Skin epidermis (tissue), 12 donors: ENCODE results near the gene PYCR2.
"Not testable (repeated sequence)": the region's sequence is repeated elsewhere in the genome, so short reads cannot be mapped to it uniquely, and the experiment has no call there.

ENCODE experiments used
- H3K27ac ChIP-seq, 21 experiments: fragments of 200-600 bp; sonication (generic) in 11 of 21; one replicate each; pipeline ENCODE4 v1.5.0; 2020; ENCODE audit warnings: mild to moderate bottlenecking in 3 of 21, inconsistent platforms in 2 of 21, moderate library complexity in 2 of 21
- H3K4me3 ChIP-seq, 7 experiments: fragments of 200-600 bp; sonication (generic) in 2 of 7; one replicate each; pipeline ENCODE4 v1.5.0; 2020; ENCODE audit warnings: inconsistent platforms in 2 of 7, mild to moderate bottlenecking in 2 of 7, moderate library complexity in 1 of 7

Gene PYCR2

DNA sequence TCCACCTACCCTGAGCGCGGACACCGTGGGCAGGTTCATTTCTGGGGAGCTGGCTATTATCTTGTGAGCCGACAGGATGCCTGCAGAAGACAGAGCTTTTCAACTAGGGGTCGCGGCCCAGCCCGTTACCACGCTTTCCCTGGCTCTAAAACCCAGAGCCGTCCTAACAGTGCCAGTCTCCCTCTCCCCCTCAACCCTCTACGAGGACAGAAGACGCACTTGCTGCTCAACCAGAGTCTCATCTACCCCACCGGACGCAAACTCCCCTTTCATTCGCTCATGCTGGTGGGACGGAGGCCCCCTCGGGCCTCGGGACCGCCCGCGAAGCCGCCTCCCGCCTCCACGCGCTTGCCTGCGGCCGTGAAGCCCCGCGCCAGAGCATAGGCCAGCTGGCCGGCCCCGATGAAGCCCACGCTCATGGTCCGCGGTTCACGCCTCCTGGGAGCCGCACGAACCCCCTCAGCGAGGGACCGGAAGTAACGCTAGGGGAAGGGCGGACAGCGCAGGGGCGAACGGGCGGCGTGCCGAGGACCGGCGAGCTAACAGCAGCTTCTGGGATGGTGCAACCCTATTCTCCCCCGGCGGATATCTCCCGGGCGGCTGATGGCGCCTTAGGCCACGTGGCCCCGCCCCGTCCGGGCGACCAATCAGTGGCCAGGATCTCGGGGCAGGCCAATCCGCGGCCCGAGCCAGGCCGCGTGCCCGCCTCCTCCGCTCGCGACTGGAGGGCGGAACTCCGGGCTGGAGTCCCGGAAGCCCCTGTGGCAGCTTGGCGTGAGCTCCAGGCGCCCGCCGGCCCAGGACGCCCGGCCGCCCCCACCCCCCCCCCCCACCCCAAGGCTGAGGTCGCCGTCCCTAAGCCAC, at the start of gene PYCR2:
PYCR2 (minus strand) TSS at position 559 of the 864 bp plus-strand sequence; CDS start at position 419, 140 bp downstream.
- peak within 1 kb of the TSS; percentile 57 to 98 (median 78) for H3K4me3 ChIP-seq
- H3K27ac ChIP-seq, result peak within 1 kb of the TSS; percentile 37 to 98 (median 93)

DNA sequence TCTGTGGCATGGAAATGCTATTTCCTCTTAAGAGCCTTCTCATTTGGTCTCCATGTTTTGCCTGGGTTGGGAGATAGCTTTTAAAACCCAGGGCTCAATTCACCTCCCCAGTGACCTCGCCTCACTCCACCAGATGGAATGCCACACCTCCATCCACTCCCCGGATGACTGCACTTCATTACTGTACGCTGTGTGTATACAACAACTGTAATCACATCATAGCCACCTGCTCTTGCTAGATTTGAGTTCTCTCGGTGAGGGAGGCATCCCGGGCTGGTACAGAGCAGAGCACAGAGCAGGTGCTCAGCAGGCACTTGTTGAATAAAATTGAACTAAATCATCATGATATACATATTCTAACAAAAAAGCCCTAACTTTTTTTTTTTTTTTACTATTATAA, 49.1 kb upstream of the PYCR2 start:
- no peak overlapping the region for H3K4me3 ChIP-seq
- H3K27ac ChIP-seq, result no peak overlapping the region

DNA sequence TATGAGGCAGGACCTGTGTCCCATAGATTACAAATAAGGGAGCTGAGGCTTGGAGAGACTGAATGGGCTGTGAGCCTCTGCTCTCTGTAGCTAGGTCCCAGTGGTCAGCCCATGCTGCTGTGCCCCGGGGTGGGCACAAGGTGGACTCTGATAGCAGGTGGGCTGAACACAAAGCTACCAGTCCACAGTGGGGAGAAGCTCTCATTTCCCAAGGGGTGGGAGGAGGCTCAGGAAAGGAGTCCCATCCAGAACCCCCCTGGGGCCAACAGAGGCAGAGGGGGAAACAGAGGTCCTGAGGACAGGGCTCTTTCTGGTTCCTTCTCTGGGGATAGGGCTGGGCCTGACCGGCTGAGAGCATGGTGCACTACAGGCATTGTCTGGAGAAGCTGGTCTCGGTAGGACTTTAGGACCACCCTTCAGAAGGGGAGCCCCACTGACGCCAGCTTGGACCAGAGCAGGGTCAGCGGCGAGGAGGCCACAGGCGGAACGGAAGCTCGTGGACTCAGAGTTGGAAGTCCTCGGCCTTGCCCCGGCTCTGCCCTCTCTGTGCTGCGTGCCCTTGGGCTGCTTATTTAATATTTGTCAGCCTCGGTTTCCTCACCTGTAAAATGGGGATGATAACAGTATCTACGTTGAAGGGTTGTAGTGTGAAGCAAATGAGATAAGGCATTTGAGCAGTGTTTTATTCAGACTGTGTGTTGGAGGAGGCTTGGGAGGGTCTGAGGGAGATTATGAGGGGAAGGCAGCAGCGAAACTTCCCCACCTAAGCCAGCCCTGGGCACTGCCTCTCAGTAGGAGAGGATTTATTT, 48.5 kb upstream of the PYCR2 start:
- Histone ChIP-seq H3K4me3 (no peak overlapping the region), H3K27ac (no peak overlapping the region)

DNA sequence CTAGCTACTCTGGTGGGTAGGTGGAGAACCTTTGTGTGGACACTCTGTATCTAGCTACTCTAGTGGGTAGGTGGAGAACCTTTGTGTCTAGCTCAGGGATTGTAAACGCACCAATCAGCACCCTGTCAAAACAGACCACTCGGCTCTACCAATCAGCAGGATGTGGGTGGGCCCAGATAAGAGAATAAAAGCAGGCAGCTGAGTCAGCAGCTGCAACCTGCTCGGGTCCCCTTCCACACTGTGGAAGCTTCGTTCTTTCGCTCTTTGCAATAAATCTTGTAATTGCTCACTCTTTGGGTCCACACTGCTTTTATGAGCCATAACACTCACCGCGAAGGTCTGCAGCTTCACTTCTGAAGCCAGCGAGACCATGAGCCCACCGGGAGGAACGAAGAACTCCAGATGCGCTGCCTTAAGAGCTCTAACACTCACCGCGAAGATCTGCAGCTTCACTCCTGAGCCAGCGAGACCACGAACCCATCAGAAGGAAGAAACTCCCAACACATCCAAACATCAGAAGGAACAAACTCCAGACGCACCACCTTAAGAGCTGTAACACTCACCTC, 46.6 kb upstream of the PYCR2 start:
- not testable (repeated sequence) for H3K4me3 ChIP-seq, H3K27ac ChIP-seq

DNA sequence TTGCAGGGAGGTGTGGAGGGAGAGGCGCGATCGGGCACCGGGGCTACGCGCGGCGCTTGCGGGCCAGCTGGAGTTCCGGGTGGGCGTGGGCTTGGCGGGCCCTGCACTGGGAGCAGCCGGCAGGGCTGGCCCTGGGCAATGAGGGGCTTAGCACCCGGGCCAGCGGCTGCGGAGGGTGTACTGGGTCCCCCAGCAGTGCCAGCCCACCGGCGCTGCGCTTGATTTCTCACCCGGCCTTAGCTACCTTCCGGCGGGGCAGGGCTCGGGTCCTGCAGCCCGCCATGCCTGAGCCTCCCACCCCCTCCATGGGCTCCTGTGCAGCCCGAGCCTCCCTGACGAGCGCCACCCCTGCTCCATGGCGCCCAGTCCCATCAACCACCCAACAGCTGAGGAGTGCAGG, 45.7 kb upstream of the PYCR2 start:
- not testable (repeated sequence) for H3K4me3 ChIP-seq, H3K27ac ChIP-seq

DNA sequence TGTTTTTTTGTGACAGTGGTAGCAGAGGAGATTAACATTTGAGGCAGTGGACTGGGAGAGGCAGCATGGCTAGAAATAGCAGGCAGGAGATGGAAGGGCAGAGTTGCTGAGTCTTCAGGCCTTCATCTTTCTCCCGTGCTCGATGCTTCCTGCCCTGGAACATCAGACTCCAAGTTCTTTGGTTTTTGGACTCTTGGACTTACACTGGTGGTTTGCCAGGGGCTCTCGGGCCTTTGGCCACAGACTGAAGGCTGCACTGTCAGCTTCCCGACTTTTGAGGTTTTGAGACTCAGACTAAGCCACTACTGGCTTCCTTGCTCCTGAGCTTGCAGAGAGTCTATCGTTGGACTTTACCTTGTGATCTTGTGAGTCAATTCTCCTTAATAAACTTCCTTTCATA, 41.2 kb upstream of the PYCR2 start:
- H3K27ac ChIP-seq, result no peak overlapping the region

DNA sequence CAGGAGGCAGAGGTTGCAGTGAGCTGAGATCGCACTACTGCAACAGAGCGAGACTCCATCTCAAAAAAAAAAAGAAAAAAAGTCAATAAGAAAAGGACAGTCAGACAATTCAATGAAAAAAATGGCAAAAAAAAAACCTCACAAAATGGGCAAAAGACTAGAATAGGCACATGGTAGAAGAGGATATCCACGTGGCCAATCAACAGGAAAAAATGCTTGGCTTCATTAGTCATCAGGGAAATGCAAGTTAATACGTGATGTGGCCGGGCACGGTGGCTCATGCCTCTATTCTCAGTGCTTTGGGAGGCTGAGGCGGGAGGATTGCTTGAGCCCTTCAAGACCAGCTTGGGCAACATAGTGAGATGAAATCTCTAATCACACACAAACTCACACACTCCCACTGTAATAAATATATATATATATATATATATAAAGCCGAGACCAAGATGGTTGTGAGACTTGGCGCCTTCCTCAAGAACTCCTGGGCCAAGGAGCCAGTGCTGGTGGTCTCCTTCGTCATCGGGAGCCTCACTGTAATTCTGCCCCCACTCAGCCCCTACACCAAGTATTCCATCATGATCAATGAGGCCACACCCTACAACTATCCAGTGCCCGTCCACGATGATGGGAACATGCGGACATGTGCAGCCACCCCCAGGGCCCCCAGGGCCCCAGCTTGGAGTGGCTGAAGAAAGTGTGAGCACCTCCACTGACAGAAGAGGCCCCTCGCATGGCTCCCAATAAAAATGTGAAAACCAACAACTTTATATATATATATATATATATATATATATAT, 39.9 kb upstream of the PYCR2 start:
- no peak overlapping the region for H3K4me3 ChIP-seq
- no peak overlapping the region for H3K27ac ChIP-seq

More for the DNA sequence above, 41.2 kb upstream of the PYCR2 start:
- H3K4me3 ChIP-seq, result no peak overlapping the region

DNA sequence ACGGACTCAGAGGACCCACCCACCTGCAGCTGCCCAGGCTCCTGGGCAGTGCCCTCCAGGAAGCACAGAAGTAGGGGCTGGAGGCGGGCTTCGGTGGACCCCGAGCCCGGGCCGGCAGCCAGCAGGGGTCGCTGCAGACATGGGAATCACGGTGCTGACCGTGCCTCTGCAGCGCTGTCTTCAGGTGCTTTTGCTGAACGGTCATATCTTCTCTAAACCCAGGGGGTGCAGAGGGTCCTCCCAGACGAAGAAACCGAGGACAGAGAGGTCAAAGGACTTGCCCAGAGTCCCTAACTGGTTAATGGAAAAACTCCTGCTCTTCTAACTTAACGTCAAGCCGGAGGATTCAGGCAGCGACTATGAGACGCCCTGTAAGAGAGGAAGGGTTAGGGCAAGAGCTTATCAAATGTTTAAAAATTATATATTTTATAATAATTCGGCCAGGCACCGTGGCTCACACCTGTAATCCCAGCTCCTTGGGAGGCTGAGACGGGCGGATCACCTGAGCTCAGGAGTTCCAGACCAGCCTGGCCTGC, 38.5 kb upstream of the PYCR2 start:
- H3K4me3 ChIP-seq, result no peak overlapping the region

DNA sequence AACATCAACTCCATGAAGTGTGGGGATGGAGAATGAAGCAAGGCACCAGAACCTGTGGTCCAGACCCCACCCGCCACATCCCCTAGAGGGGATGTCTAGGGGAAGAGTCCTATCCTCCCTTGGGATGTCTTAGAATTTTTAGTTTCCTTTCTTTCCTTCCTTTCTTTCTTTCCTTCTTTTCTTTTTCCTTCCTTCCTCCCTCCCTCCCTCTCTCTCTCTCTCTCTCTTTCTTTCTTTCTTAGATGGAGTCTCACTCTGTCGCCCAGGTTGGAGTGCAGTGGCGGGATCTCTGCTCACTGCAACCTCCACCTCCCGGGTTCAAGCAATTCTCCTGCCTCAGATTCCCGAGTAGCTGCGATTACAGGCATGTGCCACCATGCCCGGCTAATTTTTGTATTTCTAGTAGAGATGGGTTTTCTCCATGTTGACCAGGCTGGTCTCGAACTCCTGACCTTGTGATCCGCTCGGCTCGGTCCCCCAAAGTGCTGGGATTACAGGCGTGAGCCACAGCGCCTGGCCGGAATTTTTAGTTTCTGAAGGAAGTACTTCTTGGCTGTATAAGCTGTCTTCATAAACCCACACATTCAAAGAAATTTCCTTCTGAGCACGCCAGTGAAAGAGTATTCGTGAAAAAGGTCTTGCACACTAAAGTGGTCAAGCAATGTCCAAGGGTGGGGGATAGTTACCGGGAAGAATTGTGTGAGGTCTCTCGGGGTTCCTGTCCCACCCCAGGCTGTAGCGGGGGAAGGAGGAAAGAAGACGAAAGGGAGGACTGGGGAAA, 37.8 kb upstream of the PYCR2 start:
- Histone ChIP-seq H3K4me3 (no peak overlapping the region), H3K27ac (no peak overlapping the region)

More for the DNA sequence above, 38.5 kb upstream of the PYCR2 start:
- H3K27ac ChIP-seq, result no peak overlapping the region

DNA sequence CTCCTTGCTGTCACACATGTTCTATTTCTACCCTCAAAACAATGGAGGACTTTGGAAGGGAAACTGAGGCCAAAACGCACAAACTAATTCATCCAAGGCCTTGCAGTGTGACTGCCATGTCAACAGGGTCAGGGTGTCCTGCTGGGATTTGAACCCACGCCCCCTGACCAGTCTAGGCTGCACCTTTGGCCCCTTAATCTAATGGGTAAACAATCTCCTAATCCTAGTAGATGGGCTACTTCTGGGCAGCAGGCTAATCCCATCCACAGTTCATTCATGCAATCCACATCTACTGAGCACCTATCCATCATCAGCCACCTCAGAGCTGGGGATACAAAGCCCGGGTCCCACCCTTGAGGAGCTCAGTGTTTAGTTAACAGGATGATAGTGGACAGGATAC, 34.0 kb upstream of the PYCR2 start:
- Histone ChIP-seq H3K4me3 (no peak overlapping the region), H3K27ac (no peak overlapping the region)

DNA sequence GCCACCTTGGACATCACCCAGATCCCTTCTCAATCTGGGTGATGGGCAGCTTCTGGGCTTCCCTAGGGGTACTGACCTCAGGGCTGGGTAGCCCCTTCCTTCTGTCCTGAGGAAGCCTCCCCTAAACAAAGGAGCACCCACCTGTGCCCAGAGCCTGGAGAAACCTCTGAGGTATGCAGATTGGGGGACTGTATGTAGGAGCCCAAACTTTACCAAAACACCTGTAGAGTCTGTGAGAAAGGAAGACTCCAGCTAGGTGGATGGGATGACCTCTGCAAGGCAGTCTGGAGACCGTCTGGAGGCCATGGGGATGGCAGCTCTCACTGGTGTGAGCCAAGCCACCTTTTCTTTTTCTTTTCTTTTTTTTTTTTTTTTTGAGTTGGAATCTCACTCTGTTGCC, 30.7 kb upstream of the PYCR2 start:
- Histone ChIP-seq H3K27ac (no peak overlapping the region), H3K4me3 (no peak overlapping the region)

DNA sequence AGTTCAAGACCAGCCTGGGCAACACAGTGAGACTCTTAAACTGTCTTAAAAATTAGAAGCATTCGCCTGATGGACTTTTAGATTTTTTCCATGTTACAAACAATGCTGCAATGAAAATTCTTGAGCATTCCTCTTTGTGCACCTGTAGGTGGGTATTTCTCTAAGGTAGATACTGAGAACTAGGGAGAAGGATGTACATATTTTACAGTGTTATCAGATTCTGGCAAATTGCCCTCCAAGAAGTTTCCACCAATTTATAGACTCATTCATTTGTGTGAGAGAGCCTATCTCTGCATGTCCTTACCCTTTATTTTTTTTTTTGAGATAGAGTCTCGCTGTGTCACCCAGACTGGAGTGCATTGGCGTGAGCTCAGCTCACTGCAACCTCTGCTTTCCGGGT, 29.3 kb upstream of the PYCR2 start:
- H3K4me3 ChIP-seq, result no peak overlapping the region
- H3K27ac ChIP-seq, result no peak overlapping the region

DNA sequence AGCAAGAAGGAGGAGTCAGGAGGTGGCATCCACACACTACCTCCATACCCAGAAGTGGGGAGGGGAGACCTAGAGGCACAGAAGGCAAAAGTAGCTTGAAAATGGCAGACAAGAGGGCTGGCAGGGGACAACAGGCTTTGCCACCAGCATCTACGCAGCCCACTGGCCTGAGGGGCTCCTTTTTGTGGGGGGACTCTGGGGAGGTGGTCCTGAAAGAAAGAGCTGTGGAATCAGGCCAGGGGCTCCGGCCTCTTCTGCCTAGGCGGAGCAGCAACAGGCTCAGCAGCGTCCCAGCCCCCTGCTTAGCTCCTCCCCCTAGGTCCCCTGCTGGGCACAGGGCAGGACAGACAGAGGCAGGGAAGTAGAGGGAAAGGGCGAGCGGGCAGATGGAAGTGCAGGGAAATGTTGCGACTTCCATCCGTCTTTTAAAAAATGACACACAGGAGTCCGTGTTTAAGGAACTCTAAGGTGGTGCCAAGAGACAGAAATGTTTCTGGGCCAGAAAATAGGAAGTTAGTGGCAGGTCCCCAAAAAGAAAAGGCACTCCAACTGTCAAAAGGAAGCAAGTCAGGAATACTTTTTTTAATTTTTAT, 27.0 kb upstream of the PYCR2 start:
- no peak overlapping the region for H3K4me3 ChIP-seq

DNA sequence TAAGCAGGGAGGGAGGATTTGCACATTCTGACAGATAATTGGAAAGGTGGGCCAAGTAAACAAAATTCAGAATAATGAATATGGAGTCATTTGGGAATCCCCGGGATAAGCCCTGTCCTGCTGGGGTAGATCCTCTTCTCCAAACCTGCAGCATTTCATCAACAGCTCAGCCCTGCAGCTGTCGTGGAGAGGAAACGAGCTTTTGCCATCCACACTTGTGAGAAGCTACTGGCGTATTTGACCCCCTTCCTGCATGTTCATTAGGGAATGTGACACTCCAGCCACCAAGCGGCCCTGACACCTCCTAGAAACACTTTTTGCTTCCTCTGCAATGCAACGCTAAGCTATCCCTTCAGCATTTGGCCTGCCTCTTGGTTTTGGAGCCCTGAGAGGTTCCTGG, 25.0 kb upstream of the PYCR2 start:
- no peak overlapping the region for H3K27ac ChIP-seq
- H3K4me3 ChIP-seq, result no peak overlapping the region

More for the DNA sequence above, 27.0 kb upstream of the PYCR2 start:
- no peak overlapping the region for H3K27ac ChIP-seq

DNA sequence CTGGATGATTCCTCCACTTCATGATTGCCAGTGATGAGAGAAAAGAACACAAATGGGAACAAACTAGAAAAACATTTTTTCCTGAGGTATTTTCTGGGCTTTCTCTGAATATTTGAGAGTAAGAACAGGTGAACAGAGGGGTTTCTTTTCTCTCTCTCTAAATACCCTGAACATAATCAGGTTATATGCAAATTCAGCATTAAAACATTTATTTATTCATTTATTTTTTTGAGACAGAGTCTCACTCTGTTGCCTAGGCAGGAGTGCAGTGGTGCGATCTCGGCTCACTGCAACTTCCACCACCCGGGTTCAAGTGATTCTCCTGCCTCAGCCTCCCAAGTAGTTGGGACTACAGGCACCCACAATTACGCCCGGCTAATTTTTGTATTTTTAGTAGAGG, 22.8 kb upstream of the PYCR2 start:
- Histone ChIP-seq H3K27ac (no peak overlapping the region), H3K4me3 (no peak overlapping the region)

DNA sequence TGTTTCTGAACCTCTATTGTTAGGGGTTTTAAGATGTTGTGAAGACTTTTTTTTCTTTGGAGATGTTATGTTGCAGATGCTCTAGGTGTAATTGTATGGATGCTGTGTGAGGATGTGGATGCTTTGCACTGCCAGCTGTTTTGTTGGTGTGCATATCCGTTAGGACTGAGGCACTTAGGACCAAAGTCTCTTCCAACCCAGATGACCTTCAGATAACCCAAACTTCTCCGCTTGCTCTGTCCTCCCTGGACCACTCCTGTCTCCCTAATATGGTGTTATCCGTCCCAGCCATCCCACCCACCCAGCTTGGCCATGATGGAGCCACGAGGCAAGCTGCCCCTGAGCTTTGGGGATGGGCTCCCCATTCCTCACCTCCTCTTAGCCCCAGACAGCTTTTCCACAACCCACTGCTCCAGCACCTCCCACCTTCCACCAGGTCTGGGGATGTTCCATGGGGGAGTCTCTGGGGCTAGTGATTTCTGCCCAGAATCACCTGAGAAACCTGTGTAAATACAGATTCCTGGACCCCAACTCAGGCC, 22.1 kb upstream of the PYCR2 start:
- Histone ChIP-seq H3K27ac (no peak overlapping the region), H3K4me3 (no peak overlapping the region)

DNA sequence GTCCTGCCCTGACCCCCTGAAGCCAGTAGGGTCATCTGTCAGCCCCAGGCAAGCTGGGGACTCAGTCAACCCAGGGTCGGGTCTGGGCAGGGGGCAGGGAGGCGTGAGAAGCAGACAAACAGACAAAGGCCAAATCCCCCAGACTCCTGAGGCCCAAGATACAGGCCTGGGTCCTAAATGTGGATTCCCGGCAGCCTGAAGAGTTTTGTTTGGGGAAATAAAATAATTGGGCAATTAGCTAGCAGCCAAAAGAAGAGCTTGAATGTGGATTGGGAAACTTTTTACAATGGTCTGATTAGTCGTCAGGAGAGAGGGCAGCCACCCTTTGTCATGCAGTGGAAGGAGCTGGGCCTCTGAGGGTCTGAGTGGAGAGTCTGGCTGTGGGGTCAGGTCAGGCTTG, 21.5 kb upstream of the PYCR2 start:
- H3K4me3 ChIP-seq, result no peak overlapping the region
- H3K27ac ChIP-seq, result no peak overlapping the region

DNA sequence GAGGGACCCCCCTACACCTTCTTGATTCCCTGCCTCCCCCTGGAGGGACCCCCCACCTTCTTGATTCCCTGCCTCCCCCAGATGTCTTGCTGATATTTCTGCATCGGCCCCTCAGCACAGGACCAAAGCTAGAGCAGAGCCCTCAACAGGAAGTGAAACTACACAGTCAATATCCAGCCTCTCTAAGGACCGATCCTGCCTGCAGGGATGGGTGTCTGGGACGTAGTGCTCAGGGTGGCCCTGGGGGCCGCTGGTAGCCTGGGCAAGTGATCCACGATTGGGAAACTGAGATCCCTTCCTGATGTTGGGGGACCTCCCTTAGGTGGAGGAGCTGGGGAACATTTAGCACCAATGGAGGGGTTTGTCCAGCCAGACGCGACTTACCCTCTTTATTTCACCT, 20.9 kb upstream of the PYCR2 start:
- no peak overlapping the region for H3K27ac ChIP-seq
- no peak overlapping the region for H3K4me3 ChIP-seq
